ENCODE measurements around the gene RFC3. TPM values are rescaled to one million over a fixed set of nuclear protein-coding genes. Genes with fewer than 3 reads are reported as not detected.
A peak's percentile ranks its signal among the peaks of the same experiment; 100 is the strongest.

Gene RFC3
- polyA plus RNA-seq, 6 donors from 2014 or later, result 6.7 to 10.9 (median 8.0) TPM

GRCh38 chr13:33827139-33827538 lies 9.2 kb downstream of the RFC3 start:
- ATAC-seq (ENCODE audit: low read depth in 2 of 2) (no peak), DNase-seq (no peak)
- peaks cover 0 to 10% (median 0%) of the 10 kb centered on the region in 3 donors for H3K4me1 Mint-ChIP-seq
- H3K4me3 Mint-ChIP-seq, result no peak overlapping the region
- H3K36me3 Mint-ChIP-seq, result peaks cover 7 to 65% of the 10 kb centered on the region in 2 donors
- H3K27me3 Mint-ChIP-seq, result no peaks in the 10 kb centered on the region
- no peaks in the 10 kb centered on the region for H3K9me3 Mint-ChIP-seq
- no peak overlapping the region for H3K27ac Mint-ChIP-seq

DNA sequence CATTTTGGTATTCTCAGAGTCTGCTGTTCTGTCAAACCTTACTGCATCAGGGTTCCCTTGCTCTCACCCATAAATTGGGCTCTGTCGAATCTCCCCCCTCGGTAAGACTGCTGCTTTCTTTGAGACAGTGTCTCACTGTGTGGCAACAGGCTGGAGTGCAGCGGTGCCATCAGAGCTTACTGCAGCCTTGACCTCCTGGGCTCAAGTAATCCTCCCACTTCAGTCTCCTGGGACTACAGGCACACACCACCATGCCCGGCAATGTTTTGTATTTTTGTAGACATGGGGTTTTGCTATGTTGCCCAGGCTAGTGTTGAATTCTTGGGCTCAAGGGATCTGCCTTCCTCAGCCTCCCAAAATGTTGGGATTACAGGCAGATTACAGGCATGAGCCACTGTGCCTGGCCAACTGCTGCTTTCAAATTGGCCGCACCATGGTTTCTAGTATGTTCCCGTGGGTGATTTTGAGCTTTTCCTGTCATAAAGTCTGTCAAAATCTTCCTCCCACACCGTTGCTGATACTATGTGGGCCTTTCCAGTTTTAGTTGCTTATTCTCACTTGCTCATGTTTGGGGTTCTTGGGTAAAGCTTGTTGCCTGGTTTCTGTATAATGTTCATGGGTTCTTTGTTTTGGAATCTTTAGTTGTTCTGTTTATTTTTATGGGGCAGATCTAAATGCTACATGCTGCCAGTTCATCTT lies 10.6 kb downstream of the RFC3 start:
- Mint-ChIP-seq H3K27me3 (no peaks in the 10 kb centered on the region), H3K4me3 (no peak overlapping the region), H3K4me1 (peaks cover 0 to 10% (median 0%) of the 10 kb centered on the region in 3 donors), H3K36me3 (peaks cover 7 to 61% of the 10 kb centered on the region in 2 donors), H3K9me3 (no peaks in the 10 kb centered on the region), H3K27ac (peak overlapping the region in 1 of 6 donors; percentile 69)
- ATAC-seq (ENCODE audit: low read depth in 2 of 2) (no peak), DNase-seq (no peak)

GRCh38 chr13:33832872-33833271 lies 14.9 kb downstream of the RFC3 start:
- no peak overlapping the region for H3K27ac Mint-ChIP-seq
- no peak overlapping the region for H3K4me3 Mint-ChIP-seq
- H3K9me3 Mint-ChIP-seq, result no peaks in the 10 kb centered on the region
- ATAC-seq (ENCODE audit: low read depth in 2 of 2) (no peak), DNase-seq (no peak)
- H3K27me3 Mint-ChIP-seq, result no peaks in the 10 kb centered on the region
- H3K36me3 Mint-ChIP-seq, result peaks cover 30 to 52% of the 10 kb centered on the region in 2 donors
- no peaks in the 10 kb centered on the region for H3K4me1 Mint-ChIP-seq

DNA sequence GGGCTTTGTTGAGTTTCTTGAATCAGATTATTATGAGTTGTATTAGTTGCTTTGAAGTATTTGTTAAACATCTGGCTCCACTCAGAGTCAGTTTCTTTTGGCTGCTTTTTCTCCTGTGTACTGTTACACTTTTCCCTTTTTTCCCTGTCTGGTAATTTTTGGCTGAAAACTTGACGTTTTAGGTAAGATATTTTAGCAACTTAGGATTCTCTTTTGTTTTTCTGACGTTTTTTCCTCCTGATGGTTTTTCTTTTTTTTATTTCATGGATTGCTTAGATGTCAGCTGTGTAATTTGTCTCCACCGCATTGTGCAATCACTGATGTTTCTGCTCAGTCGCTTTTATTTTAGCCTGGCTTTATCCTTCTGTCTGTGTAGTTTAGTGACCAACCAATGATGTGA lies 20.7 kb downstream of the RFC3 start:
- no peaks in the 10 kb centered on the region for H3K4me1 Mint-ChIP-seq
- peaks cover 15 to 42% of the 10 kb centered on the region in 2 donors for H3K36me3 Mint-ChIP-seq
- no peak overlapping the region for H3K27ac Mint-ChIP-seq
- no peak for ATAC-seq (ENCODE audit: low read depth in 2 of 2)
- H3K27me3 Mint-ChIP-seq, result no peaks in the 10 kb centered on the region
- H3K9me3 Mint-ChIP-seq, result peaks cover 0 to 2% (median 0%) of the 10 kb centered on the region in 7 donors
- no peak overlapping the region for H3K4me3 Mint-ChIP-seq
- no peak for DNase-seq

- Mint-ChIP-seq H3K27ac (no peak overlapping the region), H3K4me1 (no peaks in the 10 kb centered on the region), H3K36me3 (peaks cover 18 to 43% of the 10 kb centered on the region in 2 donors), H3K4me3 (no peak overlapping the region), H3K9me3 (peaks cover 0 to 2% (median 0%) of the 10 kb centered on the region in 7 donors), H3K27me3 (no peaks in the 10 kb centered on the region)
- ATAC-seq (ENCODE audit: low read depth in 2 of 2) (no peak), DNase-seq (no peak)
These were observed 22.5 kb downstream of the RFC3 start for GRCh38 chr13:33840402-33840801.

- Mint-ChIP-seq H3K36me3 (peaks cover 12 to 32% of the 10 kb centered on the region in 2 donors), H3K4me1 (peaks cover 9 to 11% (median 9%) of the 10 kb centered on the region in 3 donors), H3K27me3 (no peaks in the 10 kb centered on the region), H3K27ac (peak overlapping the region in 1 of 6 donors; percentile 91), H3K9me3 (peaks cover 0 to 2% (median 0%) of the 10 kb centered on the region in 7 donors), H3K4me3 (no peak overlapping the region)
- ATAC-seq (ENCODE audit: low read depth in 2 of 2) (no peak), DNase-seq (no peak)
These were observed 24.3 kb downstream of the RFC3 start for GRCh38 chr13:33842207-33842606.

- peaks cover 9 to 13% (median 12%) of the 10 kb centered on the region in 3 donors for H3K4me1 Mint-ChIP-seq
- ATAC-seq (ENCODE audit: low read depth in 2 of 2), result no peak
These were observed 25.0 kb downstream of the RFC3 start for GRCh38 chr13:33842986-33843385.

DNA sequence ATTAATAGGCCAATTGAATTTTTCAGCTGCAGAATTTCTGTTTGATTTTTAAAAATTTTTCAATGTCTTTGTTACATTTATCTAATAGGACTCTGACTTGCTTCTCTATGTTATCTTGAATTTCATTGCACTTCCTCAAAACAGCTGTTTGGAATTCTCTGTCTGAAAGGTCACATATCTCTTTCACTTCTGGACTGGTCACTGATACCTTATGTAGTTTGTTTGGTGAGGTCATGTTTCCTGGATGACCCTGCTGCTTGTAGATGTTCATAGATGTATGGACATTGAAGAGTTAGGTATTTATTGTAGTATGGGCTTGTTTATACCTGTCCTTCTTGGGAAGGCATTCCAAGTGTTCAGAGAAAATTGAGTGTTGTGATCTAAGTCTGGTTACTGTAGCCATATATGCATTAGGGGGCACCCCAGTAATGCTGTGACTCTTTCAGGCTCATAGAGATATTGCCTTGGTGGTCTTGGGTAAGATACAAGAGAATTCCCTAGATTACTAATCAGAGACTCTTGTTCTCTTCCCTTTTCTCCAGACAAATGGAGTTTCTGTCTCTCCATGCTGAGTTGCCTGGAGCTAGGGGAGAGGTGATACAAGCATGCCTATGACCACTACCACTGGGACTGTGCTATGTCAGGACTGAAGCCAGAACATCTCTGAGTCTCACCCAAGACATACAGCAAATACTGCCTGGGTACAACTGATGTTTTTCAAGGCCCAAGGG lies 27.8 kb downstream of the RFC3 start:
- H3K27ac Mint-ChIP-seq, result peak overlapping the region in 3 of 6 donors; percentile 8 to 47 (median 41)
- H3K4me1 Mint-ChIP-seq, result peaks cover 9 to 17% (median 12%) of the 10 kb centered on the region in 3 donors
- DNase-seq (no peak), ATAC-seq (ENCODE audit: low read depth in 2 of 2) (no peak)
- no peak overlapping the region for H3K4me3 Mint-ChIP-seq
- no peaks in the 10 kb centered on the region for H3K27me3 Mint-ChIP-seq
- H3K9me3 Mint-ChIP-seq, result no peaks in the 10 kb centered on the region
- peaks cover 25 to 31% of the 10 kb centered on the region in 2 donors for H3K36me3 Mint-ChIP-seq

More at GRCh38 chr13:33842986-33843385, 25.0 kb downstream of the RFC3 start:
- no peak for DNase-seq
- peaks cover 18 to 36% of the 10 kb centered on the region in 2 donors for H3K36me3 Mint-ChIP-seq
- H3K27ac Mint-ChIP-seq, result peak overlapping the region in 1 of 6 donors; percentile 45
- no peak overlapping the region for H3K4me3 Mint-ChIP-seq
- H3K9me3 Mint-ChIP-seq, result peaks cover 0 to 2% (median 0%) of the 10 kb centered on the region in 7 donors
- H3K27me3 Mint-ChIP-seq, result no peaks in the 10 kb centered on the region

DNA sequence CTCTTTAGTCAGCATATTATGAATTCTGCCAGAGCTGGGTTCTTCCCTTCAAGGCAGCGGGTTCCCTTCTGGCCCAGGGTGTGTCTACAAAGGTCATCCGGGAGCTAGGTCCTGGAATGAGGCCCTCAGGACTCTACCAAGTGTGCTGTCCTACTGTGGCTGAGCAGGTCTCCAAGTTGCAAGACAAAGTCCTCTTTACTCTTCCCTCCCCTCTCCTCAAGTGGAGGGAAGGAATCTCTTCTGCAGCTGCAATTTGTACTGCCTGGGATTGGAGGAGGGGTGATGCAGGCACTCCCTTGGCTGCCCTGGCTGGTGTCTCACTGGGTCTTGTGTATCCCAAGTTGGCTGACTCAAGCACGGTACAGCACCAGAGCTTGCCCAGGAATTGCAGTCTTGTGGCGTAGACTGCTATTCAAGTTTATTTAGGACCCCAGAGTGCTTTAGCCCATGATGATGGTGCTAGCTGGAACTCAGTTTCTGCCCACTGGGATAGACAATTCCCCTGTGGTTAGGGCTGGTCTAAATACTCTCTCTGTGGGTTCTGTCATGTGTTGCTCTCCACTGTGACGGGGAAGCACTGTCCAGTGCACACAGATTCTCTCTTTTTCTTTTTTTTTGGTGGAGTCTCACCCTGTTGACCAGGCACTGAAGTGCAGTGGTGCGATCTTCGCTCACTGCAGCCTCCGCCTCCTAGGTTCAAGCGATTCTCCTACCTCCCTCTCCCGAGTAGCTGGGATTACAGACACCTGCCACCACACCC lies 28.5 kb downstream of the RFC3 start:
- H3K4me1 Mint-ChIP-seq, result peaks cover 9 to 17% (median 12%) of the 10 kb centered on the region in 3 donors
- peak overlapping the region in 2 of 6 donors; percentile 32 to 83 for H3K27ac Mint-ChIP-seq
- H3K4me3 Mint-ChIP-seq, result no peak overlapping the region
- no peaks in the 10 kb centered on the region for H3K27me3 Mint-ChIP-seq
- peaks cover 25 to 31% of the 10 kb centered on the region in 2 donors for H3K36me3 Mint-ChIP-seq
- DNase-seq, result no peak
- no peaks in the 10 kb centered on the region for H3K9me3 Mint-ChIP-seq
- no peak for ATAC-seq (ENCODE audit: low read depth in 2 of 2)

GRCh38 chr13:33849211-33849610 lies 31.3 kb downstream of the RFC3 start:
- ATAC-seq (ENCODE audit: low read depth in 2 of 2) (no peak), DNase-seq (no peak)
- peaks cover 12 to 17% (median 13%) of the 10 kb centered on the region in 3 donors for H3K4me1 Mint-ChIP-seq
- peaks cover 25 to 40% of the 10 kb centered on the region in 2 donors for H3K36me3 Mint-ChIP-seq
- H3K4me3 Mint-ChIP-seq, result no peak overlapping the region
- no peak overlapping the region for H3K27ac Mint-ChIP-seq
- no peaks in the 10 kb centered on the region for H3K9me3 Mint-ChIP-seq
- no peaks in the 10 kb centered on the region for H3K27me3 Mint-ChIP-seq

DNA sequence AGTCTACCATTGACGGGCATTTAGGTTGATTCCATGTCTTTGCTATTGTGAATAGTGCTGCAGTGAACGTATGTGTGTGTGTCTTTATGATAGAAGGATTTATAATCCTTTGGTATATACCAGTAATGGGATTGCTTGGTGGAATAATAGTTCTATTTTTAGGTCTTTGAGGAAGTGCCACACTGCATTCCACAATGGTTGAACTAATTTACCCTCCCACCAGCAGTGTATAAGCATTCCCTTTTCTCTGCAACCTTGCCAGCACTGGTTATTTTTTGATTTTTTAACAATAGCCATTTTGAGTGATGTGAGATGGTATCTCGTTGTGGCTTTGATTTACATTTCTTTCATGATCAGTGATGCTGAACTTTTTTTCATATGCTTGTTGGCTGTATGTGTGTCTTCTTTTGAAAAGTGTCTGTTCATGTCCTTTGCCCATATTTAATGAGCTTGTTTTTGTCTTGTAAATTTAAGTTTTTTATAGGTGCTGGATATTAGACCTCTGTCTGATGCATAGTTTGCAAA lies 37.5 kb downstream of the RFC3 start:
- H3K36me3 Mint-ChIP-seq, result peaks cover 8 to 26% of the 10 kb centered on the region in 2 donors
- H3K4me3 Mint-ChIP-seq, result no peak overlapping the region
- peaks cover 0 to 4% (median 0%) of the 10 kb centered on the region in 7 donors for H3K9me3 Mint-ChIP-seq
- no peak overlapping the region for H3K27ac Mint-ChIP-seq
- H3K4me1 Mint-ChIP-seq, result peaks cover 0 to 25% (median 4%) of the 10 kb centered on the region in 3 donors
- no peak for DNase-seq
- no peak for ATAC-seq (ENCODE audit: low read depth in 2 of 2)
- H3K27me3 Mint-ChIP-seq, result no peaks in the 10 kb centered on the region

DNA sequence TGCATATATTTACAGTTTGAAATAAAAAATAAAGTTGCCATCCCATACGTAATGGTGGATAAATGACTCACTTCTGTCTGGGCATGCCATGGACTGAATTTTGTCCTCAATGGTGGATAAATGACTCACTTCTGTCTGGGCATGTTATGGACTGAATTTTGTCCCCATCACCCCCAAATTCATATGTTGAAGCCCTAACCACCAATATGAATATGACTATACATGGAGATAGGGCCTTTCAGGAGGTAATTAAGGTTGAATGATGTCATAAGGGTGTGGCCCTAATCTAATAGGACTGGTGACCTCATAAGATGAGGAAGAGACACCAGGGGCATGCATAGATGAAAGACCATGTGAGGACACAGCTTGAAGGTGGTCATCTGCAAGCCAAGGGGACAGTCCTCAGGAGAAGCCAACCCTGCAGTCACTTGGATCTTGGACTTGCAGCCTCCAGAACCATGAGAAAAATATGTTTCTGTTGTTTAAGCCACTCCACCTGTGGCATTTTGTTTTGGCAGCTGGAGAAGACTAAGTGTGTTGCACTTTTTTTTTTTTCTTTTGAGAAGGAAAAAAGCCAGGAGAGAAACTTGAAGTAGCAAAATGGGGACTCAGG lies 41.8 kb downstream of the RFC3 start:
- Mint-ChIP-seq H3K27ac (peak overlapping the region in 1 of 6 donors; percentile 8), H3K9me3 (peaks cover 0 to 7% (median 4%) of the 10 kb centered on the region in 7 donors), H3K4me1 (peaks cover 6 to 15% (median 6%) of the 10 kb centered on the region in 3 donors), H3K36me3 (peaks cover 11 to 22% of the 10 kb centered on the region in 2 donors), H3K27me3 (no peaks in the 10 kb centered on the region), H3K4me3 (no peak overlapping the region)
- no peak for DNase-seq
- no peak for ATAC-seq (ENCODE audit: low read depth in 2 of 2)

GRCh38 chr13:33860526-33860925 lies 42.6 kb downstream of the RFC3 start:
- DNase-seq (no peak), ATAC-seq (ENCODE audit: low read depth in 2 of 2) (no peak)
- Mint-ChIP-seq H3K27me3 (no peaks in the 10 kb centered on the region), H3K27ac (no peak overlapping the region), H3K9me3 (peaks cover 0 to 9% (median 6%) of the 10 kb centered on the region in 7 donors), H3K4me1 (peaks cover 10 to 12% (median 10%) of the 10 kb centered on the region in 3 donors), H3K36me3 (peaks cover 12 to 25% of the 10 kb centered on the region in 2 donors), H3K4me3 (no peak overlapping the region)
